HG03558 (cell line): ENCODE results near the gene CXADR.
"Not testable (repeated sequence)": the region's sequence is repeated elsewhere in the genome, so short reads cannot be mapped to it uniquely, and the experiment has no call there.

Experiments
- ATAC-seq: cut with Tn5 transposase; IDR thresholded peaks from one replicate; pipeline ENCODE4 v1.9.1; 2021; ENCODE audit warnings: moderate number of reproducible peaks; ENCODE audit not compliant: unreplicated experiment; ENCODE audit errors: extremely low read depth

CXADR gene

GRCh38 chr21:17512253-17513213, at the start of gene CXADR:
CXADR (plus strand) TSS chr21:17513043; CDS start chr21:17513130, 87 bp downstream.
- ATAC-seq: peak; percentile 74

- no peak for ATAC-seq
Measured at GRCh38 chr21:17466166-17466565, 46.7 kb upstream of the CXADR start.

GRCh38 chr21:17467392-17467791, 45.5 kb upstream of the CXADR start:
- no peak for ATAC-seq

GRCh38 chr21:17467829-17468228, 45.0 kb upstream of the CXADR start:
- no peak for ATAC-seq

- no peak for ATAC-seq
Measured at GRCh38 chr21:17468698-17469097, 44.1 kb upstream of the CXADR start.

GRCh38 chr21:17469727-17470126, 43.1 kb upstream of the CXADR start:
- no peak for ATAC-seq

GRCh38 chr21:17472182-17472581, 40.7 kb upstream of the CXADR start:
- ATAC-seq: no peak

- no peak for ATAC-seq
Measured at GRCh38 chr21:17472592-17473271, 40.1 kb upstream of the CXADR start.

GRCh38 chr21:17476006-17476405, 36.8 kb upstream of the CXADR start:
- ATAC-seq: no peak

- ATAC-seq: not testable (repeated sequence)
Measured at GRCh38 chr21:17478156-17478555, 34.7 kb upstream of the CXADR start.

GRCh38 chr21:17479606-17480005, 33.2 kb upstream of the CXADR start:
- no peak for ATAC-seq

GRCh38 chr21:17482928-17483327, 29.9 kb upstream of the CXADR start:
- ATAC-seq: no peak

- peak; percentile 76 for ATAC-seq
Measured at GRCh38 chr21:17488620-17489019, 24.2 kb upstream of the CXADR start.

GRCh38 chr21:17489565-17489964, 23.3 kb upstream of the CXADR start:
- not testable (repeated sequence) for ATAC-seq

- no peak for ATAC-seq
Measured at GRCh38 chr21:17491716-17492414, 21.0 kb upstream of the CXADR start.

- ATAC-seq: no peak
Measured at GRCh38 chr21:17492415-17493168, 20.3 kb upstream of the CXADR start.

GRCh38 chr21:17494051-17494450, 18.8 kb upstream of the CXADR start:
- no peak for ATAC-seq

GRCh38 chr21:17495680-17496079, 17.2 kb upstream of the CXADR start:
- no peak for ATAC-seq

- no peak for ATAC-seq
Measured at GRCh38 chr21:17497316-17497715, 15.5 kb upstream of the CXADR start.

GRCh38 chr21:17498586-17498985, 14.3 kb upstream of the CXADR start:
- ATAC-seq: no peak
